Neural cell (in vitro differentiated cells): ENCODE measurements around the gene UBA1. TPM values are rescaled to one million over a fixed set of nuclear protein-coding genes. Genes with fewer than 3 reads are reported as not detected.

Experiments used
- H2AFZ ChIP-seq: fragments of 200-600, 300-800 bp; sonication (generic), shearing (Covaris generic); 2 replicates; pipeline ENCODE4 v1.6.0; 2014; ENCODE audit warnings: low read depth, mild to moderate bottlenecking, antibody characterized with exemption, low read length, moderate library complexity
- H3F3A ChIP-seq: fragments of 200-600 bp; shearing (Covaris generic); 2 replicates; pipeline ENCODE4 v1.6.1; 2016; ENCODE audit warnings: mild to moderate bottlenecking, moderate library complexity, mixed read lengths, antibody characterized with exemption, low read length; ENCODE audit not compliant: insufficient read depth, poor library complexity, severe bottlenecking
- H3K27ac ChIP-seq: fragments of 200-600, 300-800 bp; sonication (generic), shearing (Covaris generic); 2 replicates; pipeline ENCODE4 v1.5.1; 2014; ENCODE audit warnings: mild to moderate bottlenecking, low read length, moderate library complexity
- H3K27me3 ChIP-seq: fragments of 300-800, 200-600 bp; sonication (generic), shearing (Covaris generic); 2 replicates; pipeline ENCODE4 v1.6.0; 2014; ENCODE audit warnings: mild to moderate bottlenecking, low read depth, low read length, moderate library complexity; ENCODE audit not compliant: insufficient read depth
- H3K36me3 ChIP-seq: fragments of 300-800, 200-600 bp; sonication (generic), shearing (Covaris generic); 2 replicates; pipeline ENCODE4 v1.5.1; 2014; ENCODE audit warnings: mild to moderate bottlenecking, antibody characterized with exemption, low read length, moderate library complexity; ENCODE audit not compliant: insufficient read depth
- H3K4me2 ChIP-seq: fragments of 300-800, 200-600 bp; sonication (generic), shearing (Covaris generic); 2 replicates; pipeline ENCODE4 v1.6.0; 2014; ENCODE audit warnings: mild to moderate bottlenecking, low read length
- H3K4me3 ChIP-seq: fragments of 300-800, 200-600 bp; sonication (generic), shearing (Covaris generic); 2 replicates; pipeline ENCODE4 v1.5.1; 2014; ENCODE audit warnings: mild to moderate bottlenecking, low read length, moderate library complexity
- H3K79me2 ChIP-seq: fragments of 200-600 bp; shearing (Covaris generic); replicated peaks from 2 replicates; pipeline ENCODE4 v1.6.0; 2014; ENCODE audit warnings: mild to moderate bottlenecking, low read length, moderate library complexity; ENCODE audit not compliant: insufficient read depth
- H3K9ac ChIP-seq: fragments of 300-800, 200-600 bp; sonication (generic), shearing (Covaris generic); 2 replicates; pipeline ENCODE4 v1.6.1; 2016; ENCODE audit warnings: mild to moderate bottlenecking, low read length, mixed read lengths
- H3K9me2 ChIP-seq: fragments of 200-600 bp; shearing (Covaris generic); 2 replicates; pipeline ENCODE4 v1.6.1; 2016; ENCODE audit warnings: mild to moderate bottlenecking, low read length, mixed read lengths; ENCODE audit not compliant: insufficient read depth
- H3K9me3 ChIP-seq: fragments of 200-600, 300-800 bp; sonication (generic), shearing (Covaris generic); 2 replicates; pipeline ENCODE4 v1.6.1; 2016; ENCODE audit warnings: mild to moderate bottlenecking, mixed run types, low read length, moderate library complexity, mixed read lengths
- H4K20me1 ChIP-seq: fragments of 200-600 bp; shearing (Covaris generic); 2 replicates; pipeline ENCODE4 v1.6.1; 2016; ENCODE audit warnings: mild to moderate bottlenecking, mixed run types; ENCODE audit not compliant: insufficient read depth
- CTCF ChIP-seq: fragments of 450-650 bp; IDR thresholded peaks from 2 replicates; pipeline ENCODE4 v1.5.1; 2014; ENCODE audit warnings: antibody characterized with exemption, mild to moderate bottlenecking, moderate library complexity; ENCODE audit not compliant: poor library complexity, severe bottlenecking
- EP300 ChIP-seq: fragments of 450-650 bp; conservative IDR thresholded peaks from 2 replicates; pipeline ENCODE4 v1.6.1; 2014; ENCODE audit warnings: antibody characterized with exemption, mild to moderate bottlenecking, moderate library complexity; ENCODE audit not compliant: poor library complexity, severe bottlenecking
- EZH2 ChIP-seq: fragments of 200-600, 300-800 bp; shearing (Covaris generic), sonication (generic); IDR thresholded peaks from 2 replicates; pipeline ENCODE4 v1.6.1; 2014; ENCODE audit warnings: antibody characterized with exemption, low read length, borderline replicate concordance, mild to moderate bottlenecking; ENCODE audit not compliant: insufficient read depth, poor library complexity, severe bottlenecking
- MXI1 ChIP-seq: fragments of 450-650 bp; conservative IDR thresholded peaks from 2 replicates; pipeline ENCODE4 v1.6.1; 2014; ENCODE audit warnings: antibody characterized with exemption, mild to moderate bottlenecking; ENCODE audit not compliant: poor library complexity, severe bottlenecking
- POLR2AphosphoS5 ChIP-seq: IDR thresholded peaks from 2 replicates; pipeline ENCODE4 v1.6.1; 2012
- RAD21 ChIP-seq: fragments of 450-650 bp; conservative IDR thresholded peaks from 2 replicates; pipeline ENCODE4 v1.6.1; 2014; ENCODE audit warnings: antibody characterized with exemption, mild to moderate bottlenecking, moderate library complexity
- REST ChIP-seq: IDR thresholded peaks from 2 replicates; pipeline ENCODE4 v1.6.1; 2012; ENCODE audit warnings: borderline replicate concordance
- SMC3 ChIP-seq: fragments of 450-650 bp; conservative IDR thresholded peaks from 2 replicates; pipeline ENCODE4 v1.6.1; 2014; ENCODE audit warnings: antibody characterized with exemption, mild to moderate bottlenecking, moderate library complexity; ENCODE audit not compliant: poor library complexity
- TAF1 ChIP-seq: IDR thresholded peaks from 2 replicates; pipeline ENCODE4 v1.6.1; 2012; ENCODE audit warnings: low read depth
- polyA plus RNA-seq: library from polyadenylated mRNA; depleted of rRNA; stranded (reverse); fragments of >200 nt; gene quantifications from 2 replicates; pipeline ENCODE4 v1.2.3, GENCODE V29; 2014

The UBA1 gene
- polyA plus RNA-seq, 1 donor from 2014 or later = 132 TPM

DNA sequence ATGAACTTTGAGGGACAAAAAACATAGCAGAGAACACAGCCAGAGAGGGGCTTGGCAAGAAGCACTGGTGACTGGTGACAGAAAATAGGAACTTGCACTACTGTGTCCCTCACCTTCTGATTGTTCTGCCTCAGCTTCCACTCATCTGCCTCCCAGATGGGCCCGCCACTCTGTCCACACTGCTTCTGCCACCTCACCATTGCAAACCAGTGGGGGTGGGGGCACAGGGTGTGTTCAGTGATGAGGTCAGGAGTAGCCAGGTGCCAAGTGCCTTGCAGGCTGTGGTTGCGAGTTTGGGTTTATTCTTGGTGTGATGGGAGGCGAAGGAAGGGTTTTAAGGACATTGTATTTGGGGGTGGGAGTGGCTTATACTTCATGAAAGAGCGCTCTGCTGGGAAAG is 9.1 kb upstream of the UBA1 start:
- Histone ChIP-seq H3K9ac (no peak overlapping the region), H3K27me3 (no peaks in the 10 kb centered on the region), H3K9me3 (no peaks in the 10 kb centered on the region), H3K4me3 (no peak overlapping the region), H3K36me3 (no peaks in the 10 kb centered on the region), H4K20me1 (no peaks in the 10 kb centered on the region), H3K79me2 (no peaks in the 10 kb centered on the region), H3K4me2 (no peak overlapping the region), H3F3A (no peaks in the 10 kb centered on the region), H2AFZ (no peak overlapping the region), H3K9me2 (no peaks in the 10 kb centered on the region), H3K27ac (no peak overlapping the region)
- TF ChIP-seq MXI1 (no peak), POLR2AphosphoS5 (no peak), EP300 (no peak), TAF1 (no peak), RAD21 (no peak), CTCF (no peak), SMC3 (no peak), REST (no peak), EZH2 (no peak)

GRCh38 chrX:47185241-47185640 is 8.4 kb upstream of the UBA1 start:
- Histone ChIP-seq H3K9me2 (no peaks in the 10 kb centered on the region), H3K27me3 (no peaks in the 10 kb centered on the region), H3K79me2 (no peaks in the 10 kb centered on the region), H3K4me3 (no peak overlapping the region), H3K36me3 (no peaks in the 10 kb centered on the region), H2AFZ (no peak overlapping the region), H3K4me2 (no peak overlapping the region), H4K20me1 (no peaks in the 10 kb centered on the region), H3K27ac (no peak overlapping the region), H3K9ac (no peak overlapping the region), H3K9me3 (no peaks in the 10 kb centered on the region), H3F3A (no peaks in the 10 kb centered on the region)
- TF ChIP-seq EZH2 (no peak), TAF1 (no peak), RAD21 (no peak), CTCF (no peak), REST (no peak), EP300 (no peak), SMC3 (no peak), MXI1 (no peak)
